ENCODE data around the gene TMEM61.

The TMEM61 gene

GRCh38 chr1:55041613-55042012 is 61.2 kb downstream of the TMEM61 start:
- DNase-seq, result no peak
